HFFc6 (cell line): ENCODE measurements around the gene ALX3. TPM values are rescaled to one million over a fixed set of nuclear protein-coding genes. Genes with fewer than 3 reads are reported as not detected.

Experiments
- DNase-seq: peaks from one replicate; pipeline ENCODE4 v3.0.0-alpha.2; 2018
- H3K27ac Mint-ChIP-seq: 2 replicates; pipeline ENCODE4 v1.8.0; 2020; ENCODE audit warnings: mild to moderate bottlenecking, mixed read lengths
- H3K27me3 Mint-ChIP-seq: 2 replicates; pipeline ENCODE4 v1.8.0; 2021; ENCODE audit warnings: mild to moderate bottlenecking, moderate library complexity, mixed read lengths; ENCODE audit not compliant: insufficient read depth
- H3K36me3 Mint-ChIP-seq: 2 replicates; pipeline ENCODE4 v1.8.0; 2021; ENCODE audit warnings: low read depth, mixed read lengths
- H3K4me1 Mint-ChIP-seq: 2 replicates; pipeline ENCODE4 v1.8.0; 2020; ENCODE audit warnings: low read depth, mixed read lengths
- H3K4me3 Mint-ChIP-seq: 2 replicates; pipeline ENCODE4 v1.8.0; 2020; ENCODE audit warnings: mild to moderate bottlenecking, moderate library complexity, mixed read lengths
- H3K9me3 Mint-ChIP-seq: 2 replicates; pipeline ENCODE4 v1.8.0; 2020; ENCODE audit warnings: mild to moderate bottlenecking, mixed read lengths
- CTCF ChIP-seq: fragments of 200-600 bp; sonication (generic); IDR thresholded peaks from 2 replicates; pipeline ENCODE4 v1.5.0; 2021; ENCODE audit warnings: antibody characterized with exemption, mild to moderate bottlenecking
- total RNA-seq, 6 experiments: library from RNA; stranded (reverse); fragmentation: NEBNext Ultra II Directional; extraction: Animal tissue kit (Norgen Biotek cat#: 25700); gene quantifications; 2 replicates in 1 of 6; 3 replicates in 5 of 6; pipeline ENCODE4 v1.2.3, GENCODE V29; 2021

Gene ALX3
- total RNA-seq, 6 experiments from 2014 or later: 1.0 to 10.0 (median 1.4) TPM

- TF ChIP-seq CTCF: no peak
- Mint-ChIP-seq H3K4me3 (no peak overlapping the region), H3K4me1 (no peaks in the 10 kb centered on the region), H3K36me3 (peaks cover 32% of the 10 kb centered on the region), H3K27ac (no peak overlapping the region), H3K27me3 (no peaks in the 10 kb centered on the region; the same call in 1 of the 2 replicates), H3K9me3 (no peaks in the 10 kb centered on the region)
- no peak for DNase-seq
Measured at GRCh38 chr1:110021285-110021684, 49.2 kb downstream of the ALX3 start.

GRCh38 chr1:110019770-110020169 is 50.7 kb downstream of the ALX3 start:
- no peak overlapping the region for H3K27ac Mint-ChIP-seq
- H3K9me3 Mint-ChIP-seq: no peaks in the 10 kb centered on the region
- peaks cover 33% of the 10 kb centered on the region for H3K36me3 Mint-ChIP-seq
- H3K4me1 Mint-ChIP-seq: no peaks in the 10 kb centered on the region
- H3K4me3 Mint-ChIP-seq: no peak overlapping the region
- no peak for TF ChIP-seq CTCF
- H3K27me3 Mint-ChIP-seq: no peaks in the 10 kb centered on the region; the same call in 1 of the 2 replicates
- DNase-seq: no peak

GRCh38 chr1:110018396-110018795 is 52.1 kb downstream of the ALX3 start:
- no peaks in the 10 kb centered on the region for H3K9me3 Mint-ChIP-seq
- no peak overlapping the region for H3K4me3 Mint-ChIP-seq
- H3K27me3 Mint-ChIP-seq: no peaks in the 10 kb centered on the region; the same call in 1 of the 2 replicates
- no peaks in the 10 kb centered on the region for H3K4me1 Mint-ChIP-seq
- TF ChIP-seq CTCF: no peak
- no peak overlapping the region for H3K27ac Mint-ChIP-seq
- peaks cover 39% of the 10 kb centered on the region for H3K36me3 Mint-ChIP-seq
- no peak for DNase-seq

GRCh38 chr1:110017792-110018191 is 52.7 kb downstream of the ALX3 start:
- Mint-ChIP-seq H3K9me3 (no peaks in the 10 kb centered on the region), H3K4me1 (no peaks in the 10 kb centered on the region), H3K4me3 (no peak overlapping the region), H3K36me3 (peaks cover 41% of the 10 kb centered on the region), H3K27ac (no peak overlapping the region), H3K27me3 (no peaks in the 10 kb centered on the region; the same call in 1 of the 2 replicates)
- no peak for TF ChIP-seq CTCF
- DNase-seq: no peak

- TF ChIP-seq CTCF: no peak
- H3K4me3 Mint-ChIP-seq: no peak overlapping the region
- peaks cover 11% of the 10 kb centered on the region for H3K4me1 Mint-ChIP-seq
- no peak for DNase-seq
- H3K27ac Mint-ChIP-seq: no peak overlapping the region
- peaks cover 53% of the 10 kb centered on the region for H3K36me3 Mint-ChIP-seq
- H3K27me3 Mint-ChIP-seq: no peaks in the 10 kb centered on the region
- H3K9me3 Mint-ChIP-seq: no peaks in the 10 kb centered on the region
Measured at GRCh38 chr1:110012100-110012780, 58.2 kb downstream of the ALX3 start.
